ENCODE results near the gene POMT1.

POMT1 gene

DNA sequence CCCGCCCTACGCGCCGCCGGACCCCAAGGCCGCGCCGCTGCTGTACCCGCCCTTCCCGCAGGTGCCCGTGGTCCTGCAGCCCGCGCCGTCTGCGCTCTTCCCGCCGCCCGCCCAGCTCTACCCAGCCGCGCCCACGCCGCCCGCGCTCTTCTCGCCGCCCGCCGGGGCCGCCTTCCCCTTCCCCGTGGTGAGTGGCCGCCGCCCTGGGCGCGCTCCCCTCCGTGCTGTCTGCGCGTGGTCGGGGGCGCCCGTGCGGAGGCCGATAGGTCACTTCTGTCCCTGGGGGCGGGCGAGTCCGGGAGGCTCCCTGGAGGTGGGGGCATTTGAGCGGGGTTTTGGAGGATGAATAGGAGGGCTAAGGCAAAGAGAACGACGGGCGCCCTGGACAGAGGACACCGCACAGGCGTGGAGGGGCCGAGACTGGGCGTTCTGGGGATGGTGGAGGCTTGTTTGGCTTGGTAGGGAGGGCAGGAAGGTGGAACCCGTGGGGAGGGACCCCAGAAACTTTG lies 52.2 kb downstream of the POMT1 start:
- DNase-seq (ENCODE audit: low read depth, low spot score), result no peak

DNA sequence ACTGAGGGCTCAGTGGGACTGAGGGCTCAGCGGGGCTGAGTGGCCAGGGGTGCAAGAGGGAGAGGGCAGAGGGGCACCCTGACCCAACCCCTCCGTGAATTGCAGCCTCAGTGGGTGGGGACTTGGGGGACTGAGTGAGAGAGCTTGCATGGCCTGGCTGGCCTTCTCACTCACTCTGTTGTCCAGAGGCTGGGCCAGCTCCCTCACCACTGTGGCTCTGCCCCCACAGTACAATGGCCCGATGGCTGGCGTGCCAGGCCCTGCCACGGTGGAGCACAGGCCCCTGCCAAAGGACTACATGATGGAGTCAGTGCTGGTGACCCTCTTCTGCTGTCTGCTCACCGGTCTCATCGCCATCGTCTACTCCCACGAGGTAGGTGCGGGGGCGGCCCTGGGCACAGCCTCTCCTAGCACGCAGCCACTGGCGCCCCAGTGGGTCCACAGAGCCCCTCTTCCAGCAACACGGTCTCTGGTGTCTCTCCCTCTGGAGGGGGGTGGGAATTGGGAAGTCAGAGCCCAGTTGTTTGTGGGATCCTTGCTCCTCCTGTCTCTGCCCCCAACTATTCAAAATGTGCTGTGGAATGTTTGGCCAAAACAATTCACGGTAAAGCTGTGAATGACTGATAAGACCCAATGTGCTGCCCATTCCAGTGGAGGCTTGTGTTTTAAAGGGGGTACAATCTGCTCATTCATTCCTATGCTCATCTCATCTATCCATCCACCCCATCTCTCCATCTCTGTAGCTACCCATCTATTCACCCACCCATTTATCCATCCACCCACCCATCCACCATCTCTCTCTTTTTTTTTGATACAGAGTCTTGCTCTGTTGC lies 53.3 kb downstream of the POMT1 start:
- DNase-seq (ENCODE audit: low read depth, low spot score), result no peak

DNA sequence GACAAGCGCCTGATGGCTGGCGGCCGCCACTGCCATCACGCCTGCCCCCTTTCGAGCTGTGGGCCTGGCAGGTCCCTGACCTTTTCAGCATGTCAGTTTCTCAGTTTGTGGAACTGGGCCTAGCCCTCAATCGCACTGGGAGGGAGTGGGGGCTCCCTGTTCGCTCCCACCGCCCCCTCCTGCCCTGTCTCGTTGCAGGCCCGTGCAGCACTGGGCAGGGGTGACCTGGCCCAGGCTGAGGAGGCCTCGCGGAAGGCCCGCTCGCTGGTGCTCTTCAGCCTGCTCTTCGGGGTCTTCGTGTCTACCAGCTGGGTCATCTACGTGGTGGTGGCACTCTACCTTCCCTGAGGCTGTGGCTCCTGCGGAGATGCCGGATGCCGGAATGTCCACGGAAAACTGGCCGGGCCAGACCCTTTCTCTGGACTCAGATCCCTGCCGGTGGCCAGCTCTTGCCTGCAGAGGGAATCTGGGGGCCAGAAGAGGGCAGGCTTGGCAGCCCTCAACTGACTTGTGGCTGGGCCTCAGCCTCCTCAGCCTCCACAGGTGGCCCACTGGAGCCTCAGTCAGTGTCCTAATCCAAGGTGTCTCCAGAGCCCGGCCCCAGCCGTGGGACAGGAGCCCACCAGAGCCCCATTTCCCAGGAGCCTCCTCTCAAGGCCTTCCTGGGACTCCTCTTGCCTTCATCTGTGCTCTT lies 55.3 kb downstream of the POMT1 start:
- no peak for DNase-seq (ENCODE audit: low read depth, low spot score)

DNA sequence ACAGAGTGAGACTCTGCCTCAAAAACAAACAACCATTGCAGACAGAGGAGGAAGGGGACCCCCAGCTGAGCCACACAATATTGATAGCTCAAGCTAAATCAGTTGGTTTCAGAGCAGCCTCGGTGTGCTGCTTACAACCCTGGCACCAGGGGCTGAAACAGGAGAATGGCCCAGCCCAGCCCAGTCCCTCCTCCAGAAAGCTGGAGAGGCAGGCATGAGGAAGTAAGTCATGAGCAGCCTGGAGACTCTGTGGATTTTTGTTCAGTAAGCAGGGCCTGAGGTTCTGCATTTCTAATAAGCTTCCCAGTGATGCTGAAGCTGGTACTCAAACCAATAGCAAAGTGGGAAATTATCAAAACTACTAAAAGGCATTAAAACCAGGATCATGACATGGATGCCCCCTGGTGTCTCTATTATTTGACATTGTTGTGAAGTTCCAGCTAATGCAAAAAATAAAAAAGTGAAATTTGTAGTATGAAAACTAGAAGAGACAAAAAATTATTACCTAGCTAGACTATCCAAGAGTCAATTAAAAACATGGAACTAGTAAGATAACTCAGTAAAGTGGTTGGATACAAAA lies 56.8 kb downstream of the POMT1 start:
- no peak for DNase-seq (ENCODE audit: low read depth, low spot score)

DNA sequence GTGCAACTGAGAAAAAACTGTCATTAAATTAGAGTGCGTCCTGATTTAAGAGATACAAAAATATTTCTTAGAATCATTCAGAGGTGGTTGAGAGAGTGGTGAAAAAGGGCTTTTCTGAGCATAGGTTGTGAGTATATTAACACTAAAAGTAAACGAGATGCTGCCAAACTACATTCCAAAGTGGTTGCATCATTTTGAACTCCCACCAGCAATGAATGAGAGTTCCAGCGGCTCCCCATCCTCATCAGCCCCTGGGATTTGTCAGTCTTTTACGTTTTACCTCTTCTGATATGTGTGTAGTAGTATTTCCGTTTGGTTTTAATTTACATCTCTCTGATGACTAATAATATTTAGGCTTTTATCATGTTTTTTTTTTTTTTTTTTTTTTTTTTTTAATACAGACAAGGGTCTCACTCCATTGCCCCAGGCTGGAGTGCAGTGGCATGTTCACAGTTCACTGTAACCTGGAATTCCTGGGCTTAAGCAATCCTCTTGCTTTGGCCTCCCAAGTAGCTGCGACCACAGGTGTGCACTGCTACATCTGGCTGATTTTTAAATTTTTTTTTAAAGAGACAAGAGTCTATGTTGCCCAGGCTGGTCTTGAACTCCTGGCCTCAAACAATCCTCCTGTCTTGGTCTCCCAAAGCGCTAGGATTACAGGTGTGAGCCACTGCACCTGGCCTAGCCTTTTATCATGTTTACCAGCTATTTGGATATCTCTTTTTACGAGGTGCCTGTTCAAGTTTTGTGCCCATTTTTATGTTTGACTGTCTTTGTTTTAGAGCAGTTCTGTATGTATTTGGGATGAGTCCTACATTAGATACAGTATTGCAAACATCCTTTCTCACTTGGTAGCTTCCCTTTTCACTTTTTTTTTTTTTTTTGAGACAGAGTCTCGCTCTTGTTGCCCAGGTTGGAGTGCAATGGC lies 59.6 kb downstream of the POMT1 start:
- DNase-seq (ENCODE audit: low read depth, low spot score), result no peak

DNA sequence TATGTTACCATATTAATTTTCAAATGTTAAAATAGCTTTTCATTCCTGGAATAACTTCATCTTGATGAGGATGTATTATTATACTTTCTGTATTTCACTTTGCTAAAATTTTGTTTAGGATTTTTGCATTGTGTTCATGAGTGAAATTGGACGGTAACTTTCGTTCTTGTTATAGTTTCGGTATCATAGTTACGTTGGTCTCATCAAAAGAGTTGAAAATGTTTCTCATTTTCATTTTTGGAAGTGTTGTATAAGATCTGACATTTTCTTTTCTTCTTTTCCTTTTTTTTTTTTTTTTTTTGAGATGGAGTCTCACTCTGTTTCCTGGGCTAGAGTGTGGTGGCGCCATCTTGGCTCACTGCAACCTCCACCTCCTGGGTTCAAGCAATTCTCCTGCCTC lies 62.7 kb downstream of the POMT1 start:
- DNase-seq (ENCODE audit: low read depth, low spot score), result no peak

DNA sequence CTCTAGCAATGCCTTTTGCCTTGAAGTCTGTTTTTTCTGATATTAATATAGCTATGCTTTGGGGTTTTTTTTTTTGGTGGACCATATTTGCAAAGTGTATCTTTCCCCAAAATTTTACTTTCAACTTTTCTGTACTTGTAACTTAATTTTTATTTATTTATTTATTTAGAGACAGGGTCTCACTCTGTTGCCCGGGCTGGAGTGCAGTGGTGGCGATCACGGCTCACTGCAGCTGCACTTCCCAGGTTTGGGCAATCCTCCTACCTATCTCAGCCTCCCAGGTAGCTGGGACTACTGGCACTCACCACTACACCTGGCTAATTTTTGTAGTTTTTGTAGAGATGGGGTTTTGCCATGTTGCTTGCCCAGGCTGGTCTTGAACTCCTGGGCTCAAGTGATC lies 63.4 kb downstream of the POMT1 start:
- no peak for DNase-seq (ENCODE audit: low read depth, low spot score)

DNA sequence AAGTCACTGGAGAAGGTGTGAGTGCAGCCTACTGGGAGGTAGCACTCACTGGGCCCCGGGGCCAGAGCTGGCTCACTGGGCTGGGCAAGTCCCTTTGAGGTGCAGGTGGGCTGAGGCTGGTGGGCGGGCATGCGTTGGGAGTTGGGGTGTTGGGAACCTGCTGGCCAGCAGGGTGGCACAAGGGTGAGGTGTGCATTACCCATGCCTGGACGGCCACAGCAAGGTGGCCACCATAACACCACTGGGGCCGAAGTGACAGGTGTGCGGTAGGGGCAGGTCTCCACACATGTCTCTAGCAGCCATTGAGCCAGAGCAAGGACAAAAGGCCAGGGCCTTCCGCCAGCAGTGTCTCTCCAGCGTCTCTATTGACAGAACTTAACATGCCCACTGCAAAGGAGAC lies 65.2 kb downstream of the POMT1 start:
- no peak for DNase-seq (ENCODE audit: low read depth, low spot score)
